IMR-90 (cell line): ENCODE results near the gene LRIT1. TPM values are rescaled to one million over a fixed set of nuclear protein-coding genes. Genes with fewer than 3 reads are reported as not detected.

ENCODE experiments used
- ATAC-seq: fragments of 200-7000 bp; cut with Tn5 transposase; 2 replicates; pipeline ENCODE4 v1.9.1; 2020; ENCODE audit warnings: low read depth, mild to moderate bottlenecking, moderate library complexity
- BruUV-seq: library from RNA; stranded (reverse); fragments of 400-500 nt; replicated peaks from 2 replicates; lab custom pipeline; 2021; lab: Mats Ljungman, UMichigan
- CTCF ChIA-PET: fragments of 300-600 bp; formaldehyde crosslinking; extraction: SDS; loops from one replicate; lab custom pipeline; 2021; ENCODE audit warnings: antibody characterized with exemption; lab: Yijun Ruan, JAX
- POLR2A ChIA-PET: fragments of 300-600 bp; sonication (Branson Sonifier 250); formaldehyde crosslinking; loops from one replicate; lab custom pipeline; 2022; ENCODE audit warnings: antibody characterized with exemption; ENCODE audit not compliant: unreplicated experiment; lab: Charles Lee
- DNase-seq: peaks from one replicate; pipeline ENCODE4 v3.0.0; 2013
- H2AFZ ChIP-seq: replicated peaks from 2 replicates; pipeline ENCODE3; 2013; ENCODE audit warnings: low read length, mild to moderate bottlenecking; ENCODE audit not compliant: poor library complexity
- H2AK5ac ChIP-seq: 2 replicates; pipeline ENCODE4 v1.6.1; 2013; ENCODE audit warnings: low read depth, low read length, inconsistent platforms
- H2AK9ac ChIP-seq: replicated peaks from 2 replicates; pipeline ENCODE3; 2013; ENCODE audit warnings: mild to moderate bottlenecking, low read depth, low read length, moderate library complexity; ENCODE audit not compliant: poor library complexity
- H2BK120ac ChIP-seq: 2 replicates; pipeline ENCODE4 v1.6.1; 2013; ENCODE audit warnings: low read depth, low read length, inconsistent platforms
- H2BK15ac ChIP-seq: 3 replicates; pipeline ENCODE4 v1.6.1; 2013; ENCODE audit warnings: low read depth, low read length, inconsistent platforms
- H2BK20ac ChIP-seq: 2 replicates; pipeline ENCODE4 v1.6.1; 2013; ENCODE audit warnings: low read depth, mild to moderate bottlenecking, inconsistent platforms, low read length, moderate library complexity
- H2BK5ac ChIP-seq: 2 replicates; pipeline ENCODE4 v1.6.1; 2013; ENCODE audit warnings: mild to moderate bottlenecking, low read depth, low read length, inconsistent platforms; ENCODE audit not compliant: poor library complexity, severe bottlenecking
- H3K14ac ChIP-seq: replicated peaks from 2 replicates; pipeline ENCODE4 v1.6.1; 2013; ENCODE audit warnings: low read depth, low read length, inconsistent platforms
- H3K18ac ChIP-seq: 2 replicates; pipeline ENCODE4 v1.6.1; 2013; ENCODE audit warnings: low read depth, low read length, control low read depth
- H3K23ac ChIP-seq: 2 replicates; pipeline ENCODE4 v1.6.1; 2013; ENCODE audit warnings: low read depth, low read length, inconsistent platforms
- H3K27ac ChIP-seq: 2 replicates; pipeline ENCODE4 v1.5.1; 2013; ENCODE audit warnings: mild to moderate bottlenecking, control low read depth, low read length; ENCODE audit not compliant: insufficient read depth
- H3K27me3 ChIP-seq: 2 replicates; pipeline ENCODE4 v1.6.1; 2013; ENCODE audit warnings: low read length; ENCODE audit not compliant: control insufficient read depth, insufficient read depth
- H3K36me3 ChIP-seq: 2 replicates; pipeline ENCODE4 v1.6.1; 2013; ENCODE audit warnings: low read length, mixed read lengths; ENCODE audit not compliant: control insufficient read depth, insufficient read depth
- H3K4ac ChIP-seq: 2 replicates; pipeline ENCODE4 v1.6.1; 2013; ENCODE audit warnings: low read depth, low read length, inconsistent platforms
- H3K4me1 ChIP-seq: 2 replicates; pipeline ENCODE4 v1.6.1; 2013; ENCODE audit warnings: low read length, mixed read lengths; ENCODE audit not compliant: control insufficient read depth, insufficient read depth
- H3K4me2 ChIP-seq: 2 replicates; pipeline ENCODE4 v1.6.1; 2013; ENCODE audit warnings: low read depth, mild to moderate bottlenecking, control low read depth, low read length, moderate library complexity
- H3K4me3 ChIP-seq: 2 replicates; pipeline ENCODE4 v1.5.1; 2013; ENCODE audit warnings: low read depth, mild to moderate bottlenecking, control low read depth, low read length, moderate library complexity; ENCODE audit not compliant: insufficient read depth
- H3K56ac ChIP-seq: 2 replicates; pipeline ENCODE4 v1.6.1; 2013; ENCODE audit warnings: low read length, inconsistent platforms; ENCODE audit not compliant: insufficient read depth; ENCODE audit errors: extremely low read depth
- H3K79me1 ChIP-seq, 2 experiments: 2 replicates each; pipeline ENCODE4 v1.6.1; 2013; ENCODE audit warnings: low read length in 2 of 2, inconsistent platforms in 1 of 2, low read depth in 1 of 2
- H3K9ac ChIP-seq: 2 replicates; pipeline ENCODE4 v1.6.1; 2013; ENCODE audit warnings: low read depth, low read length, control low read depth
- H3K9me1 ChIP-seq: 2 replicates; pipeline ENCODE4 v1.6.1; 2013; ENCODE audit warnings: low read length, inconsistent platforms; ENCODE audit not compliant: insufficient read depth
- H3K9me3 ChIP-seq: 2 replicates; pipeline ENCODE4 v1.6.1; 2013; ENCODE audit warnings: low read length; ENCODE audit not compliant: control insufficient read depth, insufficient read depth
- H4K20me1 ChIP-seq: 2 replicates; pipeline ENCODE4 v1.6.1; 2013; ENCODE audit warnings: low read length, inconsistent platforms; ENCODE audit not compliant: insufficient read depth
- H4K5ac ChIP-seq: 2 replicates; pipeline ENCODE4 v1.6.1; 2013; ENCODE audit warnings: mild to moderate bottlenecking, low read depth, low read length, control low read depth
- H4K8ac ChIP-seq, 2 experiments: 2 replicates each; pipeline ENCODE4 v1.6.1; 2013; ENCODE audit warnings: low read depth in 2 of 2, low read length in 2 of 2, control low read depth in 1 of 2, inconsistent platforms in 1 of 2
- H4K91ac ChIP-seq: 2 replicates; pipeline ENCODE4 v1.6.1; 2013; ENCODE audit warnings: low read depth, low read length, inconsistent platforms; ENCODE audit not compliant: insufficient read depth
- BHLHE40 ChIP-seq: fragments of 150-350 bp; IDR thresholded peaks from 2 replicates; pipeline ENCODE4 v1.6.1; 2016; ENCODE audit warnings: mild to moderate bottlenecking, low read depth, low read length
- CEBPB ChIP-seq: IDR thresholded peaks from 2 replicates; pipeline ENCODE4 v1.6.1; 2012; ENCODE audit warnings: low read depth, low read length, improper control_type of control experiment
- CHD1 ChIP-seq: IDR thresholded peaks from 2 replicates; pipeline ENCODE4 v1.6.1; 2012; ENCODE audit warnings: low read depth, low read length, improper control_type of control experiment
- CTCF ChIP-seq: conservative IDR thresholded peaks from 2 replicates; pipeline ENCODE4 v1.5.1; 2012; ENCODE audit warnings: mild to moderate bottlenecking, low read depth, low read length, improper control_type of control experiment
- ELK1 ChIP-seq: fragments of 150-350 bp; IDR thresholded peaks from 2 replicates; pipeline ENCODE4 v1.6.1; 2016; ENCODE audit warnings: low read depth, mild to moderate bottlenecking, low read length, moderate library complexity, borderline replicate concordance
- MAFK ChIP-seq: IDR thresholded peaks from 2 replicates; pipeline ENCODE4 v1.6.1; 2012; ENCODE audit warnings: low read depth, low read length, improper control_type of control experiment
- MAZ ChIP-seq: IDR thresholded peaks from 2 replicates; pipeline ENCODE4 v1.6.1; 2012; ENCODE audit warnings: low read depth, mild to moderate bottlenecking, low read length, improper control_type of control experiment, moderate library complexity, borderline replicate concordance
- MXI1 ChIP-seq: IDR thresholded peaks from 2 replicates; pipeline ENCODE4 v1.6.1; 2012; ENCODE audit warnings: low read depth, mild to moderate bottlenecking, low read length, moderate library complexity, borderline replicate concordance
- NFE2L2 ChIP-seq: fragments of 150-350 bp; IDR thresholded peaks from 2 replicates; pipeline ENCODE4 v1.6.1; 2016; ENCODE audit warnings: low read depth, mild to moderate bottlenecking, low read length
- POLR2A ChIP-seq: IDR thresholded peaks from 2 replicates; pipeline ENCODE4 v1.6.1; 2012; ENCODE audit warnings: mild to moderate bottlenecking, low read depth, low read length
- RAD21 ChIP-seq: IDR thresholded peaks from 2 replicates; pipeline ENCODE4 v1.6.1; 2012; ENCODE audit warnings: low read length, improper control_type of control experiment
- RCOR1 ChIP-seq: IDR thresholded peaks from 2 replicates; pipeline ENCODE4 v1.6.1; 2012; ENCODE audit warnings: mild to moderate bottlenecking, low read length, improper control_type of control experiment; ENCODE audit not compliant: insufficient replicate concordance
- RFX5 ChIP-seq: IDR thresholded peaks from 2 replicates; pipeline ENCODE4 v1.8.0; 2012; ENCODE audit warnings: low read depth, mild to moderate bottlenecking, low read length, moderate library complexity
- SMC3 ChIP-seq: fragments of 150-350 bp; IDR thresholded peaks from 2 replicates; pipeline ENCODE4 v1.6.1; 2016; ENCODE audit warnings: low read depth, mild to moderate bottlenecking, antibody characterized with exemption, low read length, moderate library complexity
- USF2 ChIP-seq: fragments of 150-350 bp; IDR thresholded peaks from 2 replicates; pipeline ENCODE4 v1.6.1; 2017; ENCODE audit warnings: mild to moderate bottlenecking, antibody characterized with exemption, low read length, low read depth
- WGBS, 2 experiments: methylation state at CpG; one replicate each; pipeline versions ENCODE4 v1.1.5 to v1.1.7; 2013; ENCODE audit warnings: missing lambda C conversion rate in 2 of 2; ENCODE audit not compliant: insufficient read length in 1 of 2; ENCODE audit errors: extremely low coverage in 2 of 2; 5-methylcytosine and 5-hydroxymethylcytosine counted together
- dilution Hi-C: fragments of 300-500 bp; cut with HindIII; formaldehyde crosslinking; loops from one replicate; pipeline ENCODE4 v1.14.3; 2018; ENCODE audit warnings: low sequenced_read_pairs; ENCODE audit not compliant: unreplicated experiment
- in situ Hi-C: fragments of 300-500 bp; cut with MboI; formaldehyde crosslinking; loops from 3 replicates; pipeline ENCODE4 v1.14.3; 2019; ENCODE audit warnings: low sequenced_read_pairs, inconsistent platforms, mixed read lengths
- intact Hi-C: fragments of 100-400 bp; cut with micrococcal nuclease; formaldehyde crosslinking; loops from 2 replicates; pipeline ENCODE4 v1.10.0; 2022
- polyA plus RNA-seq, 3 experiments: library from polyadenylated mRNA; depleted of rRNA; stranded (reverse); fragments of >200 nt; gene quantifications; 2 replicates each; pipeline ENCODE4 v1.2.3, GENCODE V29; 2012; ENCODE audit warnings: low replicate concordance in 1 of 3
- total RNA-seq: library from RNA; depleted of rRNA; stranded (reverse); fragments of >200 nt; gene quantifications from 2 replicates; pipeline ENCODE4 v1.2.3, GENCODE V29; 2012

LRIT1 gene
- total and polyA plus RNA-seq, 2 of the 4 experiments (the other 2 are of a cell fraction), result not detected

DNA sequence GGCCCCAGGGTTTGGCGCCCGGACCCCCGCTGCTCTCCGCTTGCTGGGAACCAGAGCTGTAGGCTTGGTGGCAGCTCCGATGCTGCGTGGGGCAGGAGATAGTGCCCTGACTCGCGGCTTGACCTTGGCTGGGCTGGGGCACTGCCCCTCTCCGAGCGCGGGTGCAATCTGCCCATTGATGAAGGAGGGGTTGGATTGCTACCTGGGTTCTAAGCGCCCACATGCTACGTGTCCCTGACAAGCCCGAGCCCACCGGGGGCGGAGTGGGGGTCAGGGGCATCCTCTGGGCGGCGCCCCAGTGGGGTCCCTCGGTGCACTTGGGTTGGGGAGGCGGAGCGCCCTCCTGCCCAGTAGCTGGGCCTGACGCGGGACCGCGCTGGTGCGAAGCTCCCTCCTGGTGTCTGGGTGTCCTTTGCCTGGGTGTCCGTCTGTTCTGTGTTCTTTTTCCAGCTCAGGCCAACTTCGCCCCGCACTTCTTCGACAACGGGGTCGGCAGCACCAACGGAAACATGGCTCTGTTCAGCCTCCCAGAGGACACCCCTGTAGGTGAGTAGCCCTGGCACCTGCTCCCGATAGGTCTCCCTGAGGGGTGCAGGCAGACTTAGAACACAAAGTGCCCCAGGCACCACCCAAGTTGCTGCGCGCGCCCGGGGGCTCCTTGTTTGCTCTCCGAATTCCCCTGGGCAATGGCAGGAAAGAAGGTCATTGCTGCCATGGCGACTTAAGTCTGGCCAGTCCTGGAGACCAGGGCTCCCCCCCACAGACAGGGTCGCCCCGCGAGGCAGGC, 46.1 kb downstream of the LRIT1 start:
- Histone ChIP-seq H2AK5ac (no peak overlapping the region), H2BK120ac (no peak overlapping the region), H4K8ac (no peak overlapping the region), H3K79me1 (no peaks in the 10 kb centered on the region), H2BK20ac (no peak overlapping the region), H2AK9ac (no peak overlapping the region), H4K5ac (no peak overlapping the region), H3K9ac (no peak overlapping the region), H3K4me1 (peaks cover 2% of the 10 kb centered on the region; the same call in 1 of the 2 replicates), H3K4me3 (no peak overlapping the region), H2BK15ac (no peak overlapping the region), H2AFZ (peak overlapping the region; percentile 58), H3K4ac (no peak overlapping the region), H3K36me3 (no peaks in the 10 kb centered on the region), H3K23ac (no peak overlapping the region; the same call in 1 of the 2 replicates), H2BK5ac (no peak overlapping the region), H3K4me2 (no peak overlapping the region), H3K18ac (no peak overlapping the region), H3K56ac (no peak overlapping the region), H4K20me1 (no peaks in the 10 kb centered on the region), H3K14ac (no peak overlapping the region), H3K9me3 (no peaks in the 10 kb centered on the region), H3K27me3 (peaks cover 53% of the 10 kb centered on the region), H3K9me1 (no peaks in the 10 kb centered on the region), H4K91ac (no peak overlapping the region), H3K27ac (no peak overlapping the region)
- POLR2A ChIA-PET, result no interaction called here
- no TSS peak for BruUV-seq
- in situ Hi-C loops, result no loop called here
- DNase-seq (no peak), ATAC-seq (no peak)
- dilution Hi-C loops, result no loop called here
- CTCF ChIA-PET, result no interaction called here
- intact Hi-C loops, result no loop called here
- 16% methylated on average over 12 of the region's 43 CpGs; no CpG with 5 or more reads in 1 of the 2 experiments for whole genome bisulfite sequencing, 2 experiments
- no peak for TF ChIP-seq CEBPB
- TF ChIP-seq SMC3, result no peak
- TF ChIP-seq BHLHE40, result no peak
- no peak for TF ChIP-seq MAFK
- no peak for TF ChIP-seq MAZ
- TF ChIP-seq RAD21, result no peak
- no peak for TF ChIP-seq USF2
- no peak for TF ChIP-seq RFX5
- TF ChIP-seq NFE2L2, result no peak
- no peak for TF ChIP-seq ELK1
- no peak for TF ChIP-seq CHD1
- no peak for TF ChIP-seq POLR2A
- TF ChIP-seq CTCF, result no peak
- TF ChIP-seq RCOR1, result no peak
- TF ChIP-seq MXI1, result no peak
